C4-2B (cell line): ENCODE data around the gene TSSK6.

Experiments used
- ZFX ChIP-seq: fragments of 450-650 bp; IDR thresholded peaks from 2 replicates; pipeline ENCODE4 v1.6.1; 2017
- TF ChIP-seq, protein P1 (sequence below): fragments of 450-650 bp; conservative IDR thresholded peaks from 2 replicates; pipeline ENCODE4 v1.5.1; 2017; ENCODE audit warnings: mild to moderate bottlenecking

DNA sequence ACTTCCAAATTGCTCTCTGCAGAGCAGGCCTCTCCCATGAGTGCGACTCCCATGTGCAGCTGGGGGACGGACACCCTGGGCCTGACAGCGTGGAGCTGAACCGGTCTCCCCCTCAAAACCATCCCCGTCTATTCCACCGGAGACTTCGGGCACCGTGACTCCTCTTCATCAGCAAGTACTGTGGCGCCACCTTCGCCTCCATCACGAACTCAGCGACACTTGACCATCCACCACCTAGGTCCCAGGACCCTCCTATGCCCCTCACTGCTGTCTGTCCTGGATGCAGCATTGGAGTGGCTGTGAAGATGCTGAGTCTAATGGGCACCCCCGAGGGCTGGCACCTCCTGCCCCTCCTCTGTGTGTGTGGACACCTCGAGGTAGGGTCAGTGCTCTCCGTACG is 43.3 kb upstream of the TSSK6 start:
- TF ChIP-seq, protein P1, sequence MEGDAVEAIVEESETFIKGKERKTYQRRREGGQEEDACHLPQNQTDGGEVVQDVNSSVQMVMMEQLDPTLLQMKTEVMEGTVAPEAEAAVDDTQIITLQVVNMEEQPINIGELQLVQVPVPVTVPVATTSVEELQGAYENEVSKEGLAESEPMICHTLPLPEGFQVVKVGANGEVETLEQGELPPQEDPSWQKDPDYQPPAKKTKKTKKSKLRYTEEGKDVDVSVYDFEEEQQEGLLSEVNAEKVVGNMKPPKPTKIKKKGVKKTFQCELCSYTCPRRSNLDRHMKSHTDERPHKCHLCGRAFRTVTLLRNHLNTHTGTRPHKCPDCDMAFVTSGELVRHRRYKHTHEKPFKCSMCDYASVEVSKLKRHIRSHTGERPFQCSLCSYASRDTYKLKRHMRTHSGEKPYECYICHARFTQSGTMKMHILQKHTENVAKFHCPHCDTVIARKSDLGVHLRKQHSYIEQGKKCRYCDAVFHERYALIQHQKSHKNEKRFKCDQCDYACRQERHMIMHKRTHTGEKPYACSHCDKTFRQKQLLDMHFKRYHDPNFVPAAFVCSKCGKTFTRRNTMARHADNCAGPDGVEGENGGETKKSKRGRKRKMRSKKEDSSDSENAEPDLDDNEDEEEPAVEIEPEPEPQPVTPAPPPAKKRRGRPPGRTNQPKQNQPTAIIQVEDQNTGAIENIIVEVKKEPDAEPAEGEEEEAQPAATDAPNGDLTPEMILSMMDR, result no peak
- no peak for TF ChIP-seq ZFX
